Adrenal gland (tissue), 12 donors: ENCODE data around the gene GALK1. TPM values are rescaled to one million over a fixed set of nuclear protein-coding genes. Genes with fewer than 3 reads are reported as not detected.
A peak's percentile ranks its signal among the peaks of the same experiment; 100 is the strongest.
"Not testable (repeated sequence)": the region's sequence is repeated elsewhere in the genome, so short reads cannot be mapped to it uniquely, and the experiment has no call there.

Experiments
- DNase-seq, 7 donors: peaks; one replicate each; pipeline ENCODE4 v3.0.0-alpha.2; 2019 to 2020
- H3K27ac ChIP-seq, 5 donors: fragments of 200-600 bp; sonication (generic) in 4 of 5; 1 replicate in 3 of 5; 2 replicates in 2 of 5; pipeline versions ENCODE4 v1.5.1 to v1.8.0; 2016 to 2020; ENCODE audit warnings: mild to moderate bottlenecking in 1 of 5
- H3K27me3 ChIP-seq: fragments of 200-600 bp; 2 replicates; pipeline ENCODE4 v1.8.0; 2021
- H3K36me3 ChIP-seq, 2 donors: fragments of 200-600 bp; replicated peaks in 1 of 2; 1 replicate in 1 of 2; 2 replicates in 1 of 2; pipeline versions ENCODE4 v1.5.1 to v1.8.0; 2018 to 2022
- H3K4me1 ChIP-seq, 2 donors: fragments of 200-600 bp; replicated peaks in 1 of 2; 1 replicate in 1 of 2; 2 replicates in 1 of 2; pipeline versions ENCODE4 v1.5.1 to v1.8.0; 2018 to 2021
- H3K4me3 ChIP-seq, 4 donors: fragments of 200-600 bp; sonication (generic) in 3 of 4; one replicate each; pipeline ENCODE4 v1.5.1; 2016 to 2018
- H3K9me3 ChIP-seq, 3 donors: fragments of 200-600 bp; sonication (generic) in 1 of 3; replicated peaks in 1 of 3; 1 replicate in 2 of 3; 2 replicates in 1 of 3; pipeline versions ENCODE4 v1.5.1 to v1.8.0; 2016 to 2021
- CTCF ChIP-seq, 6 experiments: fragments of 450-650 bp in 4 of 6; fragments of 200-600 bp in 2 of 6; sonication (generic) in 1 of 6; IDR thresholded peaks; 1 replicate in 5 of 6; 2 replicates in 1 of 6; pipeline versions ENCODE4 v1.5.1 to v1.8.0; 2016 to 2021; ENCODE audit warnings: antibody characterized with exemption in 6 of 6, mild to moderate bottlenecking in 2 of 6, moderate library complexity in 1 of 6
- POLR2A ChIP-seq, 2 donors: fragments of 450-650 bp; IDR thresholded peaks; one replicate each; pipeline ENCODE4 v1.6.1; 2017; ENCODE audit warnings: antibody characterized with exemption in 2 of 2, mild to moderate bottlenecking in 2 of 2, moderate library complexity in 1 of 2
- WGBS, 4 donors: extraction: QIAGEN DNeasy Blood & Tissue Kit in 2 of 4; methylation state at CpG; one replicate each; pipeline versions ENCODE4 v1.1.5 to v1.1.7; 2013 to 2017; 5-methylcytosine and 5-hydroxymethylcytosine counted together
- intact Hi-C, 2 donors: fragments of 100-400 bp; cut with DNase I; formaldehyde crosslinking; loops; one replicate each; pipeline versions ENCODE4 v1.14.1 to v1.15.0; 2022 to 2023
- polyA plus RNA-seq, 3 donors: library from polyadenylated mRNA; stranded (reverse); fragments of 200-250 nt in 2 of 3; fragments of 350-450 nt in 1 of 3; fragmentation: Illumina TruSeq in 1 of 3; extraction: RNeasy Lipid Tissue Mini Kit (QIAGEN cat#74804) in 1 of 3; gene quantifications; one replicate each; pipeline ENCODE4 v1.2.3, GENCODE V29; 2013 to 2014
- total RNA-seq, 9 donors: library from RNA; depleted of rRNA in 4 of 9; stranded (reverse); fragments of >200 nt in 4 of 9; fragments of 120-200 nt in 1 of 9; fragmentation: NEBNext Ultra II Directional in 1 of 9; extraction: Animal tissue kit (Norgen Biotek cat#: 25700) in 1 of 9; gene quantifications; one replicate each; pipeline versions ENCODE4 v1.1.0 to v1.2.4, GENCODE V29; 2013 to 2023
- donor health status: healthy with polysubstance abuse.
- donor health status: Bipolar disorder and iron deficiency.
- donor health status: DM: yes; HTN: yes; CAD: no.
- donor health status: DM: no; HTN: no; CAD: no.
- donor health status: DM: no; HTN: no; CAD: no.
- donor health status: DM: yes; HTN: yes; CAD: no.

GALK1 gene
- total and polyA plus RNA-seq, 12 donors, result 1.4 to 47.3 (median 25.3) TPM

DNA sequence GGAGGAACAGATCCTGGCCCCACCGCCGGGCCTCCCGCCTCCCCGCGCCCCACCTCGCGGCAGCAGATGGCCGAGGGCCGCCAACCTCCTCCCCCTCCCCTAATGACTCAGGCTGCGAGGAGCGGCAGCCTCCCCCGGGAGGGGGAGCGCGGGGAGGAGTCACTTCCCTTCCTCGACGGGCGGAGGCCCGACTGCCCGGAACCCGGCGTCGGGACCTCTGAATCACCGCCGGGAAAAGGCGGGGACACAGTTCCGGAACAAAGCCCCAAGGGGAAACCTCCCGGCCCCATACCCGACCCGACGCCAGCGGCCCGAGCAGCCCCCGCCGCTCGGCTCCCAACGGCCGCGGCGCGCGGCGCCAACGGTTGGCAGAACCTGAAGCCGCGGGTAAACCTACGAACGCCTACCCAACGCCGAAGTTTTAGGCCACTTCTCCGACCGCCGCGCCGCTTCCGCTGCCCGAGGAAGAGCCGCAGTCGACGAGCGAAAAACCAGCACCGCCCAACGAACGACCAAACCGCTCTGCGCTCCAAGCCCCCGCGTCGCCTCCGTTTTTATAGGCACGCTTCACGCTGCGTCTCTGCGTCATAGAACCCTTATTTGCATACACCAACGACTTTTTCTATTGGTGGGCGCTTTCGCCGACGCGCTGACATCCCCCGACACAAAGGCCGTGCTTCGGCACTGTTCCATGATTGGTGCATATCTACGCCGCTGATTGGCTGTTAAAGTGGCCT, 14.4 kb upstream of the GALK1 start:
- Histone ChIP-seq H3K4me3 (peak overlapping the region; percentile 78 to 93 (median 82)), H3K9me3 (no peaks in the 10 kb centered on the region), H3K27ac (peak overlapping the region; percentile 94 to 99 (median 98)), H3K4me1 (peaks cover 20 to 33% of the 10 kb centered on the region in 2 donors), H3K27me3 (no peaks in the 10 kb centered on the region), H3K36me3 (peaks cover 0 to 29% of the 10 kb centered on the region in 2 donors)
- 0 to 1% (median 1%) methylated on average over 10 to 84 of the region's 84 CpGs for WGBS, 4 donors
- intact Hi-C loops, result loop anchor here in 1 of 2 donors (10.0 kb wide), 1 partner anchor 115 kb away; the partner anchor contains the start of gene TRIM65
- peak; percentile 96 to 99 (median 99) for DNase-seq
- TF ChIP-seq POLR2A (IDR thresholded peaks at IDR 0.05) (peak; percentile 100), CTCF (IDR thresholded peaks at IDR 0.05) (peak in 1 of 6 experiments; percentile 25)

- intact Hi-C loops, result loop anchor here in 1 of 2 donors (10.0 kb wide), 1 partner anchor 116 kb away; the partner anchor contains the start of gene TRIM65
- H3K4me3 ChIP-seq, result peak overlapping the region; percentile 78 to 93 (median 82)
- peaks cover 0 to 29% of the 10 kb centered on the region in 2 donors for H3K36me3 ChIP-seq
- peak overlapping the region; percentile 94 to 99 (median 98) for H3K27ac ChIP-seq
- peaks cover 16 to 29% of the 10 kb centered on the region in 2 donors for H3K4me1 ChIP-seq
- no peaks in the 10 kb centered on the region for H3K27me3 ChIP-seq
- TF ChIP-seq POLR2A (IDR thresholded peaks at IDR 0.05), result no peak
- TF ChIP-seq CTCF (IDR thresholded peaks at IDR 0.05), result peak; percentile 15 to 70 (median 54)
- H3K9me3 ChIP-seq, result no peaks in the 10 kb centered on the region
- no peak for DNase-seq
- WGBS, 4 donors, result 0 to 1% (median 0%) methylated on average over 20 to 38 of the region's 38 CpGs
Measured at GRCh38 chr17:75778861-75779249, 13.9 kb upstream of the GALK1 start.

GRCh38 chr17:75778066-75778860, 13.3 kb upstream of the GALK1 start:
- peak in 2 of 7 donors; percentile 46 to 52 for DNase-seq
- peak overlapping the region in 4 of 5 donors; percentile 95 to 99 (median 98) for H3K27ac ChIP-seq
- peaks cover 0 to 29% of the 10 kb centered on the region in 2 donors for H3K36me3 ChIP-seq
- peak overlapping the region; percentile 78 to 93 (median 82) for H3K4me3 ChIP-seq
- not testable (repeated sequence) for H3K27me3 ChIP-seq, H3K9me3 ChIP-seq
- 1 to 2% (median 1%) methylated on average over 10 to 19 of the region's 19 CpGs for WGBS, 4 donors
- peaks cover 16 to 23% of the 10 kb centered on the region in 2 donors for H3K4me1 ChIP-seq
- intact Hi-C loops, result loop anchor here in 1 of 2 donors (10.0 kb wide), 1 partner anchor 117 kb away; the partner anchor contains the start of gene TRIM65

DNA sequence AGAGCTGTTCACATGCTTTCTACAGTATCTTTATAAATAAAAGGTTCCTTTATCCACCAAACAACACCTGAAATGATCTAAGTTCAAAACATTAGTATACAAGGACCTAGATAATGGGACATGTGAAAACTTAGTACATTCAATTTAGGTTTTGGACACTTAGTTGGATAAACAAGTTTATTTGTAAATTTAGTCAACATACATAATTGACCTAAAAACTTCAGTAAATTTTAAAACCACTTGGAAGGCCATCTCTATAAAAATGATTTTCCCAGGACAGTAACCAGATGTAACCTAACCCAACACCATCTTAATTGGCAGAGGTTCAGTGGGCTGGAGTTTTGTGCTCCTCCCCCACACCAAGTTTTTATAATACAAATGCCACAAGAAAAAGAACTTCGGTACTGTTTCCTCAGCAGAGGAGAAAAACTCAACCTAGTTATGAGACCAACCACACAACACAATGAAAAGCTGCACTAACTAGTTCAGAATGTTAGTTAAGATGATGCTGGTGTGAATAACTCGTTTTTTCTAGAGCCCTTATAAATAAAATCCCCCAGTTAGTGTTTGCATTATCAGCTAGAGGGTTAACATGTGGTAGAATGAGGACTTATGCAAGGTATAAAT, 12.4 kb upstream of the GALK1 start:
- H3K36me3 ChIP-seq, result peaks cover 0 to 29% of the 10 kb centered on the region in 2 donors
- peak overlapping the region in 2 of 4 donors; percentile 78 to 85 for H3K4me3 ChIP-seq
- intact Hi-C loops, result loop anchor here in 1 of 2 donors (10.0 kb wide), 1 partner anchor 117 kb away; the partner anchor contains the start of gene TRIM65
- WGBS, 4 donors, result 0 to 10% (median 4%) methylated on average over 2 of the region's 2 CpGs
- peak overlapping the region in 3 of 5 donors; percentile 76 to 99 (median 95) for H3K27ac ChIP-seq
- peak in 3 of 7 donors; percentile 14 to 54 (median 31) for DNase-seq
- H3K27me3 ChIP-seq, result no peaks in the 10 kb centered on the region
- H3K4me1 ChIP-seq, result peaks cover 16 to 20% of the 10 kb centered on the region in 2 donors
- TF ChIP-seq CTCF (IDR thresholded peaks at IDR 0.05) (no peak), POLR2A (IDR thresholded peaks at IDR 0.05) (no peak)
- no peaks in the 10 kb centered on the region for H3K9me3 ChIP-seq
